ENCODE results near the gene CCDC90B. TPM values are rescaled to one million over a fixed set of nuclear protein-coding genes. Genes with fewer than 3 reads are reported as not detected.

CCDC90B gene
- total and polyA plus RNA-seq, 2 of the 13 experiments (the other 11 are each of a cell fraction or from before 2014, with no cell fraction given) = 17.1 to 46.1 TPM

GRCh38 chr11:83284501-83285150, 1.5 kb downstream of the CCDC90B start (continued):
- TF ChIP-seq, protein P1, sequence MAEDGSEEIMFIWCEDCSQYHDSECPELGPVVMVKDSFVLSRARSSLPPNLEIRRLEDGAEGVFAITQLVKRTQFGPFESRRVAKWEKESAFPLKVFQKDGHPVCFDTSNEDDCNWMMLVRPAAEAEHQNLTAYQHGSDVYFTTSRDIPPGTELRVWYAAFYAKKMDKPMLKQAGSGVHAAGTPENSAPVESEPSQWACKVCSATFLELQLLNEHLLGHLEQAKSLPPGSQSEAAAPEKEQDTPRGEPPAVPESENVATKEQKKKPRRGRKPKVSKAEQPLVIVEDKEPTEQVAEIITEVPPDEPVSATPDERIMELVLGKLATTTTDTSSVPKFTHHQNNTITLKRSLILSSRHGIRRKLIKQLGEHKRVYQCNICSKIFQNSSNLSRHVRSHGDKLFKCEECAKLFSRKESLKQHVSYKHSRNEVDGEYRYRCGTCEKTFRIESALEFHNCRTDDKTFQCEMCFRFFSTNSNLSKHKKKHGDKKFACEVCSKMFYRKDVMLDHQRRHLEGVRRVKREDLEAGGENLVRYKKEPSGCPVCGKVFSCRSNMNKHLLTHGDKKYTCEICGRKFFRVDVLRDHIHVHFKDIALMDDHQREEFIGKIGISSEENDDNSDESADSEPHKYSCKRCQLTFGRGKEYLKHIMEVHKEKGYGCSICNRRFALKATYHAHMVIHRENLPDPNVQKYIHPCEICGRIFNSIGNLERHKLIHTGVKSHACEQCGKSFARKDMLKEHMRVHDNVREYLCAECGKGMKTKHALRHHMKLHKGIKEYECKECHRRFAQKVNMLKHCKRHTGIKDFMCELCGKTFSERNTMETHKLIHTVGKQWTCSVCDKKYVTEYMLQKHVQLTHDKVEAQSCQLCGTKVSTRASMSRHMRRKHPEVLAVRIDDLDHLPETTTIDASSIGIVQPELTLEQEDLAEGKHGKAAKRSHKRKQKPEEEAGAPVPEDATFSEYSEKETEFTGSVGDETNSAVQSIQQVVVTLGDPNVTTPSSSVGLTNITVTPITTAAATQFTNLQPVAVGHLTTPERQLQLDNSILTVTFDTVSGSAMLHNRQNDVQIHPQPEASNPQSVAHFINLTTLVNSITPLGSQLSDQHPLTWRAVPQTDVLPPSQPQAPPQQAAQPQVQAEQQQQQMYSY (CRISPR knock-in tag; IDR thresholded peaks at IDR 0.05) = no peak
- TF ChIP-seq, protein P2, sequence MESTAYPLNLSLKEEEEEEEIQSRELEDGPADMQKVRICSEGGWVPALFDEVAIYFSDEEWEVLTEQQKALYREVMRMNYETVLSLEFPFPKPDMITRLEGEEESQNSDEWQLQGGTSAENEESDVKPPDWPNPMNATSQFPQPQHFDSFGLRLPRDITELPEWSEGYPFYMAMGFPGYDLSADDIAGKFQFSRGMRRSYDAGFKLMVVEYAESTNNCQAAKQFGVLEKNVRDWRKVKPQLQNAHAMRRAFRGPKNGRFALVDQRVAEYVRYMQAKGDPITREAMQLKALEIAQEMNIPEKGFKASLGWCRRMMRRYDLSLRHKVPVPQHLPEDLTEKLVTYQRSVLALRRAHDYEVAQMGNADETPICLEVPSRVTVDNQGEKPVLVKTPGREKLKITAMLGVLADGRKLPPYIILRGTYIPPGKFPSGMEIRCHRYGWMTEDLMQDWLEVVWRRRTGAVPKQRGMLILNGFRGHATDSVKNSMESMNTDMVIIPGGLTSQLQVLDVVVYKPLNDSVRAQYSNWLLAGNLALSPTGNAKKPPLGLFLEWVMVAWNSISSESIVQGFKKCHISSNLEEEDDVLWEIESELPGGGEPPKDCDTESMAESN (CRISPR knock-in tag; conservative IDR thresholded peaks at IDR 0.05) = no peak
- TF ChIP-seq SMC3 (IDR thresholded peaks at IDR 0.05; ENCODE audit: low read length) = no peak
- TF ChIP-seq ZNF576 (CRISPR knock-in tag; IDR thresholded peaks at IDR 0.05) = no peak
- TF ChIP-seq, protein P3, sequence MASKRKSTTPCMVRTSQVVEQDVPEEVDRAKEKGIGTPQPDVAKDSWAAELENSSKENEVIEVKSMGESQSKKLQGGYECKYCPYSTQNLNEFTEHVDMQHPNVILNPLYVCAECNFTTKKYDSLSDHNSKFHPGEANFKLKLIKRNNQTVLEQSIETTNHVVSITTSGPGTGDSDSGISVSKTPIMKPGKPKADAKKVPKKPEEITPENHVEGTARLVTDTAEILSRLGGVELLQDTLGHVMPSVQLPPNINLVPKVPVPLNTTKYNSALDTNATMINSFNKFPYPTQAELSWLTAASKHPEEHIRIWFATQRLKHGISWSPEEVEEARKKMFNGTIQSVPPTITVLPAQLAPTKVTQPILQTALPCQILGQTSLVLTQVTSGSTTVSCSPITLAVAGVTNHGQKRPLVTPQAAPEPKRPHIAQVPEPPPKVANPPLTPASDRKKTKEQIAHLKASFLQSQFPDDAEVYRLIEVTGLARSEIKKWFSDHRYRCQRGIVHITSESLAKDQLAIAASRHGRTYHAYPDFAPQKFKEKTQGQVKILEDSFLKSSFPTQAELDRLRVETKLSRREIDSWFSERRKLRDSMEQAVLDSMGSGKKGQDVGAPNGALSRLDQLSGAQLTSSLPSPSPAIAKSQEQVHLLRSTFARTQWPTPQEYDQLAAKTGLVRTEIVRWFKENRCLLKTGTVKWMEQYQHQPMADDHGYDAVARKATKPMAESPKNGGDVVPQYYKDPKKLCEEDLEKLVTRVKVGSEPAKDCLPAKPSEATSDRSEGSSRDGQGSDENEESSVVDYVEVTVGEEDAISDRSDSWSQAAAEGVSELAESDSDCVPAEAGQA (IDR thresholded peaks at IDR 0.05; ENCODE audit: low read depth) = no peak
- TF ChIP-seq, protein P3 (CRISPR knock-in tag; IDR thresholded peaks at IDR 0.05; ENCODE audit: borderline replicate concordance) = no peak
- TF ChIP-seq CCDC6 (CRISPR knock-in tag; IDR thresholded peaks at IDR 0.05) = 0 out of 2 replicates have a peak, but pooled peaks have one; percentile 13
- TF ChIP-seq EED (CRISPR knock-in tag; IDR thresholded peaks at IDR 0.05) = no peak
- TF ChIP-seq GTF3A (CRISPR knock-in tag; conservative IDR thresholded peaks at IDR 0.05) = no peak
- TF ChIP-seq ZNF704 (CRISPR knock-in tag; IDR thresholded peaks at IDR 0.05; ENCODE audit: borderline replicate concordance) = no peak
- TF ChIP-seq ZNF460 (CRISPR knock-in tag; IDR thresholded peaks at IDR 0.05; ENCODE audit: borderline replicate concordance) = no peak
- TF ChIP-seq TAF15 (IDR thresholded peaks at IDR 0.05; ENCODE audit: low read depth, low read length, poor library complexity, severe bottlenecking) = no peak
- TF ChIP-seq KDM5B (CRISPR knock-in tag; IDR thresholded peaks at IDR 0.05; ENCODE audit: borderline replicate concordance) = no peak
- TF ChIP-seq, protein P4, sequence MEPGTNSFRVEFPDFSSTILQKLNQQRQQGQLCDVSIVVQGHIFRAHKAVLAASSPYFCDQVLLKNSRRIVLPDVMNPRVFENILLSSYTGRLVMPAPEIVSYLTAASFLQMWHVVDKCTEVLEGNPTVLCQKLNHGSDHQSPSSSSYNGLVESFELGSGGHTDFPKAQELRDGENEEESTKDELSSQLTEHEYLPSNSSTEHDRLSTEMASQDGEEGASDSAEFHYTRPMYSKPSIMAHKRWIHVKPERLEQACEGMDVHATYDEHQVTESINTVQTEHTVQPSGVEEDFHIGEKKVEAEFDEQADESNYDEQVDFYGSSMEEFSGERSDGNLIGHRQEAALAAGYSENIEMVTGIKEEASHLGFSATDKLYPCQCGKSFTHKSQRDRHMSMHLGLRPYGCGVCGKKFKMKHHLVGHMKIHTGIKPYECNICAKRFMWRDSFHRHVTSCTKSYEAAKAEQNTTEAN (CRISPR knock-in tag; conservative IDR thresholded peaks at IDR 0.05) = peak; percentile 82; the same call in 1 of the 2 replicates

All from HepG2 (cell line).